A549 treated with CORT108297 at 1 μM for 4 hours (cell line): ENCODE results near the gene KPTN. TPM values are rescaled to one million over a fixed set of nuclear protein-coding genes. Genes with fewer than 3 reads are reported as not detected.

Experiments
- total RNA-seq: library from RNA; stranded (reverse); fragments of 200-300 nt; extraction: Qiagen RNA extraction; gene quantifications from 5 replicates; pipeline ENCODE4 v1.2.3, GENCODE V29; 2022

The KPTN gene
- 15.9 to 23.0 TPM (median 21.2 TPM) in 5 replicates for total RNA-seq

DNA sequence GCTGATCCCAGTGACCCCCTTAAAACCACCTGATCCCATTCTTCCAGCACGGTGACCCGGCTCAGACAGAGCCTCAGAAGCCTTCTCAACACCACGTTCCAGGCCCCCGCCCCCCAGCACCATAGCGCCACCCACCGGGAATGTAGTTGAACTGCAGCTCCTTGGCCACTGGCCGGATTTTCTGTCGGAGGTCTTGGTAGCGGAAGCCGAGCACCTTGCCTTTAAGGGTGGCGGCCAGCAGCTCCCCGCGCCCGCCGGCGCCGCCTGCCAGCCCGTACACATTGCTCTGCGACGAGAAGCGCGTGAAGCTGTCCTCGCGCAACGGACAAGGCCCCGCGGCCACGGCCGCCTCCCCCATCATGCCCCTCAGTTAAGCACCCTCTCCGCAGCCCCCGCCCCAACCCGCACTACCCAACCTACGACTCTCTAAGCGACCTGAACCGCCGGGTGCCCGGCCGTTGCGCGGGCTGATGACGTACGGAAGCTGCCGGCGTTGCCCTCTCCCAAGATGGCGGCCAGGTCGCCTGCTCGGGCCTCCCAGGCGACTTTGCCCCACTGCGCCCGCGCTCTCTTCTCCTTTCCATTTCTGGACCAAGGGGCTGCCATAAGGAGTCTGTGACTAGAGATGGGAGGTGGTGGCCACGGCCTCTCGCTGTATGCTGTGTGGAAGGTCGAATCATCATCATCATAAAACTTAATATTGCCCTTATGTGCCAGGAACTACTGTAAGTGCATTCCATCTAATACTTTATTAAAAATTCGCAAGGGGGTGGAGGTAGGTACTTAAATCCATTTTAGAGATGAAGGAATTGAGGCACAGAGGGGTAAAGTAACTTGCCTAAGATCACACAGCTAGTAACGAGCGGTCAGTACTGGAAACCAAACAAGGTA is at the start of gene KPTN:
Gene KPTN (minus strand): TSS at position 420 of the 891 bp plus-strand sequence. CDS start 59 bp downstream, at position 361.

DNA sequence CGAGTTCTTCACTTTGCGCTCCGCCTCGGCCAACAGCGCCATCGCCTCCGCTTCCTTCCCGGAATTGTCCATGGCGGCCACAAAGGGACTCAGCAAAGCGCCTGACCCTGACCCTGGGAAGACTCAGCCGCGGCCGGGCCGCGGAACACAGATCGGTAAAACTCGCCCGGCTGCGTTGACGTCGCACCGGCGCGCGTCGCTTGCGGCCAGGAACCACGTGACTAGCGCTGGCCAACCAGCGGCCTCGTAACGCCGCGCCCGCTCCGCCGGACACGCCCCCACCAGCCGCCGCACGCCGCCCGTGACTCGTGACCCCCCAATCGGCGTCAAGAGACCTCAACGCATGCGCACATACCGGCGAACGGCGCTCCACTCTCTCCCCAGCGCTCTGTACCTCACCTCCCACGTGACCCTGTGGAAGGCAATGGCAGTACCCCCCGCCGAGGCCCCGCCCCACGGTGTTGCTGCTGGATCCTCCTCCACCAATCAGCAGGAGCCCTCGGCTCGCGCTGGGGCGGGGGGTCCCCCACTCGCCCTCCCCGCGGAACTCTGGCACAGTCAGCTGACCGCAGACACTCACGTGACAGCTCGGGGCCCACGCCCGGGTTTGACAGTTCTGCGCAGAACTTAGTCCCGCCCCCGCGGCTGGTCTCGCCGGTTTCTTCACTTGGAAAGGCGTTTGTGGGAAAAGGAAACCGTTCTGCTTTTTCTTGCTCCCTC is 31.0 kb upstream of the KPTN start, which contains the start of gene NAPA:
Gene NAPA (minus strand): TSS at position 195 of the 720 bp plus-strand sequence. CDS start 123 bp downstream, at position 72.

DNA sequence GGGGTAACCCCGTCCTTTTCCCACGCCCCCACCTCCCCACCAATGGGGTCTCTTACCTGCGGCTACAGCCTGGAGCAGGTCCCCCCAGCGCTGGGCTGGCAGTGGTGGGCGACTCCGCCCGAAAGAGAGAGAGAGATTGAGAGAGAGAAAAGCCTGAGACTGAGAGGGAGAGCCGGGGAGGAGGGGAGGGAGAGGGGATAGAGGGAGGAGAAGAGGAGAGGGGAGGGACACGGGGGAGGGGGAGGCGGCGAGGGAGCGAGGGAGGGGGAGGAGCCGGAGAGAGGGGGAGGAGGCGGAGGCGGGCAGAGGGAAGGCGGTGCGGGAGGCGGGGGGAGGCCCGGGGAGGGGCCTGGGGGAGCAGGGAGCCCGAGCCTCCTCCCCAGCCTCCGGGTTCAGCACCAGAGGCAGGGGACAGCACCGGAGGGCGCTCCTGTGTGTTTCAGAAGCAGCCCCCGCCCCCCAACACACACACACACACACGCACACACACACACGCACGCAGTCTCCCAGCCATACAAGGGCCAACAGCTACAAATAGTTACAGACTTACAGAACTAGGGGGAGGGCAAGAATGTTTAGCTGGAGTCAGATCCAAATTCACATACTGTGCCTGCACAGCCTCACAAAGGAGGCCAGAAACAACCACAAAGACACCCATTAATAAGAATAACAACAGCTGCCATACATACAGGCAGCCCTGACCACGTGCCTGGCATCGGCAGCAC is 12.1 kb downstream of the KPTN start, which contains the start of gene SLC8A2:
Gene SLC8A2 (minus strand): TSS at position 161 of the 725 bp plus-strand sequence. CDS start 5,490 bp downstream, outside the sequence.

Other genes with a start within 250 kb of the KPTN start
- gene CCDC9, start 227.7 kb downstream of the KPTN start, total RNA-seq, result 22.0 to 27.6 TPM (median 25.5 TPM) in 5 replicates
- 4.1 to 11.3 TPM (median 10.3 TPM) in 5 replicates for gene INAFM1, start 209.3 kb downstream of the KPTN start, total RNA-seq
- 1.4 to 2.3 TPM (median 1.9 TPM) in 5 replicates for gene C5AR1, start 174.4 kb downstream of the KPTN start, total RNA-seq
- 2.3 to 6.0 TPM (median 4.4 TPM) in 5 replicates for gene C5AR2, start 152.0 kb downstream of the KPTN start, total RNA-seq
- gene DHX34, start 134.9 kb downstream of the KPTN start, total RNA-seq, result 28.0 to 38.6 TPM (median 36.9 TPM) in 5 replicates
- gene MEIS3, start 64.7 kb downstream of the KPTN start, total RNA-seq, result 32.8 to 41.2 TPM (median 39.1 TPM) in 5 replicates
- gene SLC8A2, start 12.3 kb downstream of the KPTN start, total RNA-seq, result 0.25 to 0.36 TPM (median 0.32 TPM) in 5 replicates
- gene NAPA, start 30.8 kb upstream of the KPTN start, total RNA-seq, result 83.4 to 113 TPM (median 98.9 TPM) in 5 replicates
- gene ZNF541, start 88.9 kb upstream of the KPTN start, total RNA-seq, result not detected in 5 replicates
- gene BICRA, start 124.9 kb upstream of the KPTN start, total RNA-seq, result 10.7 to 16.1 TPM (median 13.6 TPM) in 5 replicates
- 119 to 156 TPM (median 141 TPM) in 5 replicates for gene EHD2, start 229.2 kb upstream of the KPTN start, total RNA-seq